Muscle of back (tissue), 13 donors: ENCODE results near the gene GNA15. TPM values are rescaled to one million over a fixed set of nuclear protein-coding genes. Genes with fewer than 3 reads are reported as not detected.
"Not testable (repeated sequence)": the region's sequence is repeated elsewhere in the genome, so short reads cannot be mapped to it uniquely, and the experiment has no call there.

ENCODE experiments used
- DNase-seq, 3 donors: peaks; one replicate each; pipeline versions ENCODE4 v3.0.0 to v3.0.0-alpha.2; 2013
- long read RNA-seq, 9 donors: transcript quantifications; one replicate each; lab custom pipeline, GENCODE V29; 2026
- polyA plus RNA-seq, 10 donors: library from polyadenylated mRNA; unstranded; fragments of 120-200 nt; gene quantifications; one replicate each; pipeline ENCODE4 v1.2.1, GENCODE V29; 2013; ENCODE audit not compliant: insufficient read length in 10 of 10

The GNA15 gene, protein sequence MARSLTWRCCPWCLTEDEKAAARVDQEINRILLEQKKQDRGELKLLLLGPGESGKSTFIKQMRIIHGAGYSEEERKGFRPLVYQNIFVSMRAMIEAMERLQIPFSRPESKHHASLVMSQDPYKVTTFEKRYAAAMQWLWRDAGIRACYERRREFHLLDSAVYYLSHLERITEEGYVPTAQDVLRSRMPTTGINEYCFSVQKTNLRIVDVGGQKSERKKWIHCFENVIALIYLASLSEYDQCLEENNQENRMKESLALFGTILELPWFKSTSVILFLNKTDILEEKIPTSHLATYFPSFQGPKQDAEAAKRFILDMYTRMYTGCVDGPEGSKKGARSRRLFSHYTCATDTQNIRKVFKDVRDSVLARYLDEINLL
- 1 to 10 TPM; 1.4 to 3.3 (median 1.8) TPM for polyA plus RNA-seq
- long read RNA-seq, donor 1, partial matches to known transcripts = 0 of 1 reads
- long read RNA-seq, donor 1, other reads (novel, unspliced or antisense) = 0 of 1 reads
- long read RNA-seq, donor 2, partial matches to known transcripts = 0 of 1 reads
- long read RNA-seq, donor 2, other reads (novel, unspliced or antisense) = 0 of 1 reads
- long read RNA-seq, donor 3 = 0 reads
- long read RNA-seq, donor 4, partial matches to known transcripts = 0 of 1 reads
- long read RNA-seq, donor 4, other reads (novel, unspliced or antisense) = 0 of 1 reads
- long read RNA-seq, donor 5 = 0 reads
- long read RNA-seq, donor 6, partial matches to known transcripts = 0 of 1 reads
- long read RNA-seq, donor 6, other reads (novel, unspliced or antisense) = 0 of 1 reads
- long read RNA-seq, donor 7 = 0 reads
- long read RNA-seq, donor 8 = 0 reads
- long read RNA-seq, donor 9, partial matches to known transcripts = 0 of 1 reads
- long read RNA-seq, donor 9, other reads (novel, unspliced or antisense) = 0 of 1 reads

DNA sequence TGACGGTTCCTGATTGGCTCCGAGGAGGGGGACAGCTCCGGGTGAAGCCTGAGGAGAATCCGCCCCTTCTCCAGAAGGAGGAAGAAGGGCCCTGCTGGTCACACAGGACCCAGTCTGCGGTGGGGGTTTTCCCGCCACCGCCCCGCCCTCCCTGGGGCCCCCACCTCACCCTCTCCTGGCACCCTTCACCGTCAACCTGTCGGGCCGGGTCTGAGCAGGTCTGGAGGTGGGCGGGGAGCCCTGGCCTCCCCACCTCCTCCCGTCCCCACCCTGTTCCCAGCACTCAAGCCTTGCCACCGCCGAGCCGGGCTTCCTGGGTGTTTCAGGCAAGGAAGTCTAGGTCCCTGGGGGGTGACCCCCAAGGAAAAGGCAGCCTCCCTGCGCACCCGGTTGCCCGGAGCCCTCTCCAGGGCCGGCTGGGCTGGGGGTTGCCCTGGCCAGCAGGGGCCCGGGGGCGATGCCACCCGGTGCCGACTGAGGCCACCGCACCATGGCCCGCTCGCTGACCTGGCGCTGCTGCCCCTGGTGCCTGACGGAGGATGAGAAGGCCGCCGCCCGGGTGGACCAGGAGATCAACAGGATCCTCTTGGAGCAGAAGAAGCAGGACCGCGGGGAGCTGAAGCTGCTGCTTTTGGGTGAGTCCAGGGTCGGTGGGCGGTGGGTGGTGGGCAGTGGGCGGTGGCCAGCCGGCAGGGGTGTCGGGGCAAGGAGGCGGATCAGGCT is at the start of gene GNA15:
Gene GNA15, plus strand, starts transcription at position 73 of the 723 bp plus-strand sequence. Its CDS starts 418 bp downstream, at position 491.
- DNase-seq = no peak

DNA sequence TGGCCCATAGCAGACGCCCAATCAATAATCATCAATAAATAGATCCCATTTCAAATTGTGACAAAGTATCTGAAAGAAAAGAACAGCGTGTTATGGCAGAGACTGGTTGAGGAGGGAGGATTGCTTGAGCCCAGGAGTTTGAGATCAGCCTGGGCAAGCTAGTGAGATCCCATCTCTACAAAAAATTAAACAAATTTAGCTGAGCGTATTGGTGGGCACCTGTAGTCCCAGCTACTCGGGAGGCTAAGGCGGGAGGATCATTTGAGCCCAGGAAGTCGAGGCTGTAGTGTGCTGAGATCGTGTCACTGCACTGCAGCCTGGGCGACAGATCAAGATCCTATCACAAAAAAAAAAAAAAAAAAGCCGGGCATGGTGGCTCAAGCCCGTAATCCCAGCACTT is 48.1 kb upstream of the GNA15 start:
- no peak for DNase-seq

DNA sequence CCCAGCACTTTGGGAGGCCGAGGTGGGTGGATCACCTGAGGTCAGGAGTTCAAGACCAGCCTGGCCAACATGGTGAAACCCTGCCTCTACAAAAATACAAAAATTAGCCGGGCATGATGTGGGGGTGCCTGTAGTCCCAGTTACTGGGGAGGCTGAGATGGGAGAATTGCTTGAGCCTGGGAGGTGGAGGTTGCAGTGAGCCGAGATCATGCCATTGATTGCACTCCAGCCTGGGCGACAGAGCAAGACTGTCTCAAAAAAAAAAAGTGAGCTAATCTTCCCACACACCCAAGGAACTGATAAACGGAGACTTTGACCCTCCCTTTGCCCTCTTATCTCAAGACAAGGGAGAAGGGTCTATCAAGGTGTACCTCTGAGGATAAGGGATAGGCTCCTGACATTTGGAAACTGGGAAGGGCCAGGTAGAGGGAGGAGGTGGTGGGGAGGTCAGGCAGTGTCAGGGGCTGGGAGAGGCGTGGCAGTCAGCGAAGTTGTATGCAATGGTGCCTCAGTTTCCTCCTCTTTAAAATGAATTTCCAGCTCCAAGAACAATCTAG is 46.5 kb upstream of the GNA15 start:
- not testable (repeated sequence) for DNase-seq

DNA sequence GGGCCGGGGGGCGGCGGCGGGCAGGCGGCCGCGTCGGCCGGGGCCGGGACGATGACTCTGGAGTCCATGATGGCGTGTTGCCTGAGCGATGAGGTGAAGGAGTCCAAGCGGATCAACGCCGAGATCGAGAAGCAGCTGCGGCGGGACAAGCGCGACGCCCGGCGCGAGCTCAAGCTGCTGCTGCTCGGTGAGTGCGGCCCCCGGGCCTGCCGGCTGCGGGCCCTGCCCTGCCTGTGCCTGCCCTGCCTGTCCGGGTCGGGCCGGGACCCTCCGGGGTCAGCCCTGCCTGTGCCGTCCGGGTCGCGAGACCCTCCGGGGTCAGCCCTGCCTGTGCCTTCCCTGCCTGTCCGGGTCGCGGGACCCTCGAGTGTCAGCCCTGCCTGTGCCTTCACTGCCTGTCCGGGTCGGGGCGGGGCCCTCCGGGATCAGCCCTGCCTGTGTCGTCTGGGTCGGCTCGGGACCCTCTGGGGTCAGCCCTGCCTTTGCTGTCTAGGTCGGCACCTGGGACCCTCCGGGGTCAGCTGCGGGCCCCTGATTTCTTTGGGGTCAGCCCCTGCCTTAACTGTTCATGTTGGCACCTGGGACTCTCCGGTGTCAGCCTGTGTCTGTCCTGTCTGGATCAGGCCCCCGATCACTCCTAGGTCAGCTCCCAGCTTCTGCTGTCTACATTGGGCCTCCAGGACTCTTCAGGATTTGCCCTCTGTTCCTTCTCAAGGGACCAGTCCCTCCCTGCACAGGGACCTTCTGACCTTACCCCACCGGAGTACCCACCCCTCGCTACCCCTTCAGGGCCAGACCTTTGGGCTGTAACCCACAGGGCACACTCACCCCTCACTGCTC is 41.0 kb upstream of the GNA15 start:
- DNase-seq = peak in 1 of 3 donors; percentile 42

DNA sequence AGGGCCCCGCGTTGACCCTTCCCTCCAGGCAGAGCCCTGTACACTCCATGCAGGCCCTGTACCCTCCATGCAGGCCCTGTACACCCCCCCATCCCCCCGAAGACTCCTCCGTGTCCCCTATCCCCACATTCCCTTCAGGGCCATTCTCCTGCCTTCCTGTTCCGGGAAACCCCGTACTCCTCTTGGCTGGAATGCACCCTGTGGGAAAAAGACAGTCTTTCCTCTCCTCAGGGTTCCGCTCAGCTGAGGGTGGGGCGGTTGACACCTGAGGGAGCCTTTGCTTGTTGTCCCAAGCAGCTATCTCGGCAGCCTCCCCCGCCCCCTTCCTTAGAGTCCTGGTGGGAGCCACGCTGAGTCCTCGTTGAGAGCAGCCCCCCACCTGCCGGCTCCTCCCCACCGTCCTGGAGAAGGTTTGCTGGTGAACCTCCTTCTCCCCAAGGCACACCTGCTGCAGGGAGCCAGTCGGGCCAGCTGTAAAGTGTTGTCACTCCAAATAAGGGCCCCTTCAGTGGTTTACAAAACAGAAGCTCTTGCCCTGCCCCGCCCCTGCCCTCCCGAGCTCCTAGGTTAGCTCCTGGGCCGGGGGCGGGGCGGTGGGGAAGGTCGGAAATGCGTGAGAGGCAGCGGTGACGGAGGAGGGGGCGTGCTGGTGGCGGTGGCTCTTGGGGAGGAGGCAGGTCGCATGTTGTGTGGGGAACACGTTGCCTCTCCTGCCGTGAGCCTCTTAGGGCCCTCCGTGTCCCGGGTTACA is 40.2 kb upstream of the GNA15 start:
- DNase-seq = peak in 1 of 3 donors; percentile 19

DNA sequence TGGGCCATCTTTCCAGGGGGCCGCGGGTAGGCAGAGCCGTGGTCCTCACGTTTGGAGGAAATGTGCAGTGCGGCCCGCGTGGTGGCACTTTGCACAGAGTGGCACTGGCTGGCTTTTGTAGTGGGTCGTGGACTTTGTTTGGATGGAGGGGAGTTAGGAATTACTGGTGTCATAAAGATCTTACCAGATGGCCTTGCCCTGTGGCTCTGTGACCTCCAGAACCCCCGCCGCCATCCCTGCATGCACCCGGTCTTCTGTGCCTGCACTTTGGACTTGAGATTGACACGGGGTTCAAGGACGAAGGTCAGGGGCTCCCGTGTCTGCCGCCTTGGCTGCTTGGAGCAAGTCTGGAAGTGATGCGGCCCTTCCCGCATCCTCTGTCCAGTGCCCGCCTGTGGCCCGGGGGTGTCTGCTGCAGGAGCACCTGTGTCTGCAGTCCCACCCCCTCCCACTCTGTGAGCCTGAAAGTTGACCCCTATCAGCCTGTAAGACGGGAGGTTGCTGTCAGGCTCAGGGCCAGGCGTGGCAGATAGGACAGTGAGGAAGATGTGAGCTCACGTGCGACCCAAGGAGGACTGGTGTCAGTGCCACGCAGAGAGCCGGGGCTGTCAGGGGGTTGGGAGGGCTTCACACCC is 39.4 kb upstream of the GNA15 start:
- peak in 1 of 3 donors; percentile 3 for DNase-seq

DNA sequence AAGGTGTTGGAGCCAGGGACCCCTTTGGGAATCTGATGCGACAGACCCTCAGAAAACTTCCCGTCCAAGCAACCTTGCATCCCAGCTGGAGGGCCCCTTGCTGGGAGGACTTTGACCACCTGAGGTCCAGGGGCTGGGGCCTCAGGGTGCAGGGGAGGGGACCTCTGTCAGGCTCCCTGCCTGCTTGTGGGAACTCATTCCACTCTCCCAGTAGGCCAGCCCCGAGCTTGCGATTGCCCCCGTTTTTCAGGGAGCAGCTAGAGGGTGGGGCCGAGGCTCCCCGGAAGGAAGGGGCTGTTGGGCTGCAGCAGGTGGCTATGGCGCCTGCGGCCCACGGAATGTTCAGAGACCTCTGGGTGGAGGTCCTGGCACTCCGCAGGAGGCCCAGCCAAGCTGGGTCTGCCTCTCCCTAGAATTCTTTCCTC is 38.9 kb upstream of the GNA15 start:
- DNase-seq = peak in 1 of 3 donors; percentile 2

DNA sequence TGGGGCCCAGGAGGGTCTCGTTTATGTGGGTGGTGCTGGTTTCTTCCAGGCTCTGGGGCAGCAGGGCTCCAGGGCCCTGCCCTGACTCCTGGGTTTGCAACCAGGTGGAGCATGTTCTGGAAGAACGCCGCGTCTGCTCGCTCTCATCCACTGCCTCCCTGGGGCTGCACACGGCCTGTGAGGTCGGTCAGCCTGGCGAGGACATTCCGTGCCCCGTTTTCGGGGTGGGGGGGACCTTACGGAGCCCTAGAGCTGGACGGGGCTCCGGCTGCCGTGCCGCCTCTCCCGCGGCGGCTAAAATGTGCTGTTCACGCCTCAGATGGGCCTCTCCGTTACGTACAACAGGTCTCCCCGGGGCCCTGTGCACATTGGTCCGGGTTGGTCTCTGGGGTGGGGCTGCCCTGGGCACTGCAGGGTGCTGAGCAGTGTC is 38.4 kb upstream of the GNA15 start:
- no peak for DNase-seq

DNA sequence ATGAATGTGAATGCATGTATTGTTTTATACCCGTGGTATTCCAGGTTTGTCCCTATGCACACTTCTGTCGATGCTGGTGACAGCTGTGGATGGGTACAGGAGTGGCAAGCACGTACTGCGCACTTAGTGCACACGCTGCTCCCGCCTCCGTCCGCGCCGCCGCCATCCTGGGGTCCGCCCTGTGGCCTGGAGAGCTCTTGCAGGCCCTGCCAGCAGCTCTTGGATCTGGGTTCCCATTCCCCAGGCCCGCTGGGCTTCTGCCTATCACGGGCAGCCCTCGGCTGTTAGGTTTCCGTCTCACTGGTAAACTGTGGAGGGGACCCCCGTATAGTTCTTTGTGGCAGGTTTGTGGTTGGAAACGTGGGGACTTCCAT is 37.7 kb upstream of the GNA15 start:
- DNase-seq = no peak

DNA sequence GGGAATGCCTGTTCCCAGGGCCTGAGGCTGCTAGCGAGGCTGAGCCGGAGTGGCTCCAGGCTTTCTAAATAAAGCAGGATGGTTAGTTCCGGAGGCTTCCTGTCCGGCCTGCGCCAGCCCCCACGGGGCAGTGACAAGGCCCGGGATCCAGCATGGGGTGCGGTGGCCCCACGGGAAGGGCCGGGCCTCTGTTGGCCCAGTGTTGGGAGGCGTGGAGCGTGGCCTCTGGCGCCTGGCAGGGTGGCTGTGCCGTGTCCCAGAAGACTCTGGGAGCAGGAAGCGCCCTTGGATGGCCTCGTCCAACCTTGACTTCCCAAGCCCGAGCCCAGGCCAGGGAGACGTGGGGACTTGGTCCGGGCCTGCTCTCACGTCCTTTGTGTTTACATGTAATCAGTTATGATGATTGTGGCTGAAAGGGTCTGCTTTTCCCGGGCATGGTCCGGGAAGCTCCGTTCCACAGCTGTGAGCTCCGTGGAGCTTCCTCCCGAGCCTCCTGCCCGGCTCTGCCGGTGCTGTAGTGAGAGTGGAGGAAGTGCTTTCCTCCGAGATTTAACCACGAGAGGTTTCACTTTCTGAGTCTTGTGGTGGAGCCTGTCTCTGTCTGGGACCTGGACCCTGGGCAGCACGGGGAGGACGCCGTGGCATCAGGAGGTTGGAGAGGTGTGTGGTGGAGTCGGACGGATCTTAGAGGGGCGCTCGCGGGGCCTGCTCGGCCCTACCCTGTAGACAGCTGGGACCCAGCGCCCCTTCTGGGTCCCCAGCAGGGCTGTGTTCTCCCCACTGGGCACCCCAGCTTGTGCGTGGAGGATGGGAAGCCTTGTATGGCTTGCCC is 37.1 kb upstream of the GNA15 start:
- peak in 1 of 3 donors; percentile 41 for DNase-seq

DNA sequence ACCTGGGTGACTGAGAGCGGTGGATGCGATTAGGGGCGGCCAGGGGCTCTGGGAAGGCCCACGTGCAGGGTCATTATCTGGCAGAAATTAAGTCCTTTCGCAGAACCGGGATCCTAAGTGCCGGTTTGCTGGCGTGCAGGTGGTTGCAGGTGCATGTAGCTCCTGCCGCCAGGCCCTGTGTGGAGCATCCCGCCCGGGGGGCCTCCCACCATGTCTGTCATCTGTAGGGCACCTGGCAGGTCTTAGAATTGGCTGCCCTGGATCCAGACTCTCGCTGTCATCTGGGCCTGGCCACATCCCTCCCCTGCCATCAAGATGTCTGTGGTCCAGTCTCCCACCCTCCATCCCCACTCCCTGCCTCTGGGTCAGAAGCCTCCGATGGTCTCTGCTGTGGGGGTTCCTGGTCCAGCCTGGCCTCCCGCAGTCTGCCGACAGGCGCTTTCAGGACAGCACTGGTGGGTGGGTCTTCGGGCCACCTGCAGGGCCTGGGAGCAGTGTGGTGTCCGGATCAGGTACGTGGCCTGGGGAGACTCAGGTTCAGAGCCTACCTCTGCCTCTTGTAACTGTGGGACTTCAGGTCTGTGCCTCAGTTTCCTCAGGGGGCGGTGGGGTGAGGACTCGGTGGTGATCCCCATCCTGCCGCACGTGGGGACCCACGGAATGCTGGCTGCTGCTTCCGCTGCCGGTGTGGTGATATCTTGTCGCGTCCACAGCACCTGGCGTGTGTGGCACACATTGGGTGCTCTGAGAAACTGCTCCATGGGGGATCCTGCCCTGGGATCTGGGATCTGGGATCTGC is 36.3 kb upstream of the GNA15 start:
- no peak for DNase-seq

DNA sequence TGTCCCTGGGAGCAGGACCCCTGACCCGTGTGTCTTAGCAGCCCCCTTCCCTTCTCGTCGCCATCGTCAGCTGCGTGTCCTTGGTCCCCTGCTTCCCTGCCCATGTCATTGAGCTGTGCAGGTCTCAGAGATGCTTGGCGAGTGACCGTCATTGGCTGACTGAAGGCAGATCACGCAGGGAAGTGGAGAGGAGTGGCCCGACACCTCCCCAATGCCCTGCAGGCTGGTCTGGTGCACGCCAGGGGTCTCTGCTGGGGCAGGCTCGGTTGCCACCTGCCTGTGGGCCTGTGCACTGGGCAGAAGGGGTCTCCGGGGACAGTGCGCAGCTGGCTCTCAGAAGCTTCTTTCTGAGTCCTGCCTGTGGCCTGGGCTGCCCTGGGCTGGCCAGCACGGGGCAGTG is 35.5 kb upstream of the GNA15 start:
- DNase-seq = peak in 1 of 3 donors; percentile 13

DNA sequence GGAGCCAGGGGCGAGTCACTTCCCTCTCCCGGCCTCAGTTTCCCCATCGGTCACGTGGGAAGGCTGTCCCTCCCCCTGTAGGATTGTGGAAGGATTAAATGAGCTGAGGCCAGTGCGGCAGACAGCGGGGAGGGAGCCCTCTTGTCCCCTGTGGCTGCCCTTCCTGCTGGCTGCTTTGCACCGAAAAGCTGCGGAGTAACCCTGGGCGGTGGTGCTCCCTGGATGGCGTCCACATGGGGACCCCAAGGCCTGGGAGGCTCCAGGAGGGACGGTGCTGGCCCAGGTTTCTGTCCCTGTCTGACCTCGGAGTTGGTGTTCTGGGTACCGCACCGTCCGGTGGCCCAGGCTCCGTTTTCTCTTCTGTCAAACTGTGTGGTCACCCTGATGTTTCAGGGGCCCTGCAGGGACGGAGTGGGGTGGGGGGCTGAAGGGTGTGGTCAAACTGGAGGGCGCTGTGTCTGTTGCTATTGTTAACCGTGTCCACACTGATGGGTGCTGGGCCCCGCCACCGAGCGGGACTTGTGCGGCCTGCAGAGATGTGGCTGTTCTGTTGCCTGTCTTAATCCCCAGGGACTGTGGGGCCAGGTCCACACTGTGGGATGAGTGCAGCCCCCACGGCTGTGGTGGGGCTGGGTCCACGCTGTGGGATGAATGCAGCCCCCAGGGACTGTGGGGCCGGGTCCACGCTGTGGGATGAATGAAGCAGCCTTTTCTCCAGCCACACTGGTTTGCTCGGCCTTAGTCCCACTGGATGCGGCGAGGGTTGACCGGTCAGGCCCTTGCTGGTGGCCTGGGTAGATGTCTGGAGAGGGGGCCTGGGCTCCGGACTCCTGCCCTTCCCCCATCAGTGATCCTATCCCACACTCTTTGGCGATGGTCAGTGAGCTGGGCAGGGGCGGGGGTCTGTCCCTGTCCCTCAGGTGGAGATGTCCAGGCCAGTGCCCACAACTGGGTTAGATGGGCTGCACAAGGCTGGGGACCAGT is 34.8 kb upstream of the GNA15 start:
- DNase-seq = peak in 1 of 3 donors; percentile 1

DNA sequence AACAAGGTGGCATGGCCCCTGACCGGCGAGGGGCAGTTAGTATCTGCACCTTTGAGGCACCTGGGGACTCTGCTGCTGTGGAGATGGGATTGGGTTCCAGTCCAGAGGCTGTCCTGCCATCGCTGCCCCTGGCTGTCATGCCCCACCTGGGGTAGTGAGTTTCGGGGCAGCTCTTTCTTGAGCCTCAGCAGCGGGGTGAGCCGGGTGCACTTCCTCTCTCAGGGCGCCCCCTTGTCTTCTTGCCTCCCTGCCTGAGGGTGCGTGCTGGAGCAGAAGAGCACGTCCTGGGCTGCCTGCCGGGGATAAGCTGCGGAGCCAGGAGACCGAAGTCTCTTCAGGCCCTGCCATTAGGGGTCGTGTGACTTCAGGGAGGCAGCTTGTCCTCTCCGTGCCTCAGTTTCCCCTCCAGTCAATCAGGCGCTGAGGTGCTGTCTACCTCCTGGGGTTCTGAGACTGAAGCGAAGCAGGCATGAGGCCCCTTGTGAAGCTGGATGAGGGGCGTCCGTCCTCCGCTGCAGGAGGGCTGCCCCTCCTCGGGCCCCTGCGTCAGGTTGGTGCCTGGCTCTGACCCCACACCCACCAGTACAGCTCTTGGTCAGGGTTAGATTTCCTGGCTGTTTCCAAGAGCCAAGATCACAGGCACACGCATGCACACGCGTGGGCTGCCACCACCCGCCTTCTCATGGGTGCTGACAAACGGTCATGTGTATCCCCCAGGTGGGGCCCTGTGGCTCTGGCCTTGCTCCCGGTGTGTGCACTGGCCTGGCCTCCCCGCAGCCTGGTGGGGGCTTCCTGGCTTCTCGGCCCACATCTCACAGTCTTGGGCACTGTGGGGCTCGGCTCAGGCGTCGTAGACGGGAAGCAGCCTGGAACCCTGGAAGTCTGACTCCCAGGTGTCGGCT is 33.3 kb upstream of the GNA15 start:
- DNase-seq = peak in 1 of 3 donors; percentile 2

DNA sequence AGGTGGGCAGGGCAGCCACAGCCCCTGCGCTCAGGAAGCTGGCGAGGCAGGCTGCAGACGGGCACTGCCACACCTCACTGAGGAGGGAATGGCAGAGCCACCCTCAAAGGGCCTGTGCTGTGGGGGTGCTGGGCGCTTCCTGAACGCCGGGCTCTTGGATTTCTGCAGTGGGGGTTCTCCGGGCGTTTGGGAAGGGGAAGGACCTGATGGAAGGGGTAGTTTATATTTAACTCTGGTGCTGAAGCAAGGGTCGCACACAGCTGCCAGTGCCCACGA is 31.2 kb upstream of the GNA15 start:
- DNase-seq = no peak
